Measurements from ENCODE around the gene STAT1.
A peak's percentile ranks its signal among the peaks of the same experiment; 100 is the strongest.

STAT1 gene

DNA sequence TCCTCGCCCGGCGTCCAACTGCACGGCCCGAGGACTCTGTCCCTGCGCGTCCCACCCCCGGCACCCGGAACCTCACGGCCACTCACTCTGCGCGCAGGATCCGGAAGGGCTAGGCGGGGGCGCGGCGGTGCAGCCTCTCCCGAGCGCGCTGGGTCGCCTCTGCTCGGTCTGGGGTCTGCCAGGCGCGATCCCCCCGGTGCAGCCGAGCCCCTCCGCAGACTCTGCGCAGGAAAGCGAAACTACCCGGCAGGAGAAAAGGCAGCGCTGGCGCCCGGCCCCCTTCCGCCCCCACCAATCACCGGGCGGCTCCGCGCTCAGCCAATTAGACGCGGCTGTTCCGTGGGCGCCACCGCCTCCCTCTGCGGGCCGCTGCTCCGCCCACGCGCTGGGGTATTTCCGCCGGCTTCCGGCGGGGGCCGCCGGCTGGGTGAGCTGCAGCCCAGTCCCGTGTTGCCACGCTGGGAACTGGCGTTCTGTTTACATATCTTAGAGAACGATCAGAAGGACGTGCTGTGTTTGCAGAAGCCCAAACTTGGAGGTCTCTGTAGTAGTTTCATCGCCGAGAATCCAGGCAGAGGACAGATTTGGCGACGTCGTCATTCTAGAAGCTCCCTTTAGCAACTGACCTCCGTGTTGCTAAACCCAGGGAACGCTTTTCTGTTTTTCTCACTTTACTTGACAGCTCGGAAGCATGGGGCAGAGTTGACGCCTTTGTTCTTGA lies at the start of gene STAT1:
STAT1 (minus strand) TSS at position 240 of the 721 bp plus-strand sequence. CDS start 4,168 bp downstream, outside the sequence.
- TF ChIP-seq, protein P1, sequence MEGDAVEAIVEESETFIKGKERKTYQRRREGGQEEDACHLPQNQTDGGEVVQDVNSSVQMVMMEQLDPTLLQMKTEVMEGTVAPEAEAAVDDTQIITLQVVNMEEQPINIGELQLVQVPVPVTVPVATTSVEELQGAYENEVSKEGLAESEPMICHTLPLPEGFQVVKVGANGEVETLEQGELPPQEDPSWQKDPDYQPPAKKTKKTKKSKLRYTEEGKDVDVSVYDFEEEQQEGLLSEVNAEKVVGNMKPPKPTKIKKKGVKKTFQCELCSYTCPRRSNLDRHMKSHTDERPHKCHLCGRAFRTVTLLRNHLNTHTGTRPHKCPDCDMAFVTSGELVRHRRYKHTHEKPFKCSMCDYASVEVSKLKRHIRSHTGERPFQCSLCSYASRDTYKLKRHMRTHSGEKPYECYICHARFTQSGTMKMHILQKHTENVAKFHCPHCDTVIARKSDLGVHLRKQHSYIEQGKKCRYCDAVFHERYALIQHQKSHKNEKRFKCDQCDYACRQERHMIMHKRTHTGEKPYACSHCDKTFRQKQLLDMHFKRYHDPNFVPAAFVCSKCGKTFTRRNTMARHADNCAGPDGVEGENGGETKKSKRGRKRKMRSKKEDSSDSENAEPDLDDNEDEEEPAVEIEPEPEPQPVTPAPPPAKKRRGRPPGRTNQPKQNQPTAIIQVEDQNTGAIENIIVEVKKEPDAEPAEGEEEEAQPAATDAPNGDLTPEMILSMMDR (conservative IDR thresholded peaks at IDR 0.05; ENCODE audit: low read depth, low read length) = no peak
- Histone ChIP-seq H3K4me1 (ENCODE audit: low read depth, poor library complexity, severe bottlenecking) (peaks cover 40% of the 10 kb centered on the region), H4K20me1 (ENCODE audit: insufficient read depth) (no peaks in the 10 kb centered on the region), H3K27ac (peak within 1 kb of the TSS; percentile 91), H3K9ac (peak within 1 kb of the TSS; percentile 75), H3K79me2 (ENCODE audit: insufficient read depth, low read depth) (peaks cover 30% of the 10 kb centered on the region), H2AFZ (ENCODE audit: low read depth) (peak within 1 kb of the TSS; percentile 85), H3K27me3 (ENCODE audit: insufficient read depth, low read depth) (no peaks in the 10 kb centered on the region), H3K4me3 (IDR thresholded peaks at IDR 0.05; ENCODE audit: insufficient read depth, low read depth, low read length) (peak within 1 kb of the TSS; percentile 81), H3K36me3 (ENCODE audit: insufficient read depth) (no peaks in the 10 kb centered on the region; the same call in none of the 2 replicates), H3K4me2 (peak within 1 kb of the TSS; percentile 98)

DNA sequence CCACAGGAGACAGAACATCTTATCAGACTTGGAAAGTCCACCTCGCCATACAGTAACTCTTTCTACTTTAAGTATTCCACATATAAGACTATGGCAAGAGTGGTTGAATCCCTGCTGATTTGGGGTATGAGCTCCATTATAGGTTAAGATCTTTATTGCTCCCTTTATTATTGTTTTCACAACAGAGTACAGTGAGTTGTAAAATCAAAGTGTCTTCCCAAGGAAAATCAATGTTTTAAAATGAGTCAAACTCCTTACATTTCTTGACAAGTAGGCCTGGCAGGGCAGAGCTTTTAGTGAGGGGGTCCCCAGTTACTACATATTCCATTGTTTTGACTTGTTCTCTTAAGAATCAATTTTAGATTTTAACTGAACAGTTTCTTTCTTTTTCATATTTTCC lies 49.6 kb upstream of the STAT1 start:
- no peak overlapping the region for H3K27ac ChIP-seq
- H3K27me3 ChIP-seq (ENCODE audit: insufficient read depth, low read depth) = no peaks in the 10 kb centered on the region
- H3K4me2 ChIP-seq = no peak overlapping the region
- no peaks in the 10 kb centered on the region for H4K20me1 ChIP-seq (ENCODE audit: insufficient read depth)
- no peaks in the 10 kb centered on the region for H3K79me2 ChIP-seq (ENCODE audit: insufficient read depth, low read depth)
- H3K4me3 ChIP-seq (IDR thresholded peaks at IDR 0.05; ENCODE audit: insufficient read depth, low read depth, low read length) = no peak overlapping the region
- TF ChIP-seq, protein P1 (conservative IDR thresholded peaks at IDR 0.05; ENCODE audit: low read depth, low read length) = no peak
- H3K4me1 ChIP-seq (ENCODE audit: low read depth, poor library complexity, severe bottlenecking) = no peaks in the 10 kb centered on the region
- no peak overlapping the region for H3K9ac ChIP-seq
- H2AFZ ChIP-seq (ENCODE audit: low read depth) = no peak overlapping the region
- H3K36me3 ChIP-seq (ENCODE audit: insufficient read depth) = no peaks in the 10 kb centered on the region

DNA sequence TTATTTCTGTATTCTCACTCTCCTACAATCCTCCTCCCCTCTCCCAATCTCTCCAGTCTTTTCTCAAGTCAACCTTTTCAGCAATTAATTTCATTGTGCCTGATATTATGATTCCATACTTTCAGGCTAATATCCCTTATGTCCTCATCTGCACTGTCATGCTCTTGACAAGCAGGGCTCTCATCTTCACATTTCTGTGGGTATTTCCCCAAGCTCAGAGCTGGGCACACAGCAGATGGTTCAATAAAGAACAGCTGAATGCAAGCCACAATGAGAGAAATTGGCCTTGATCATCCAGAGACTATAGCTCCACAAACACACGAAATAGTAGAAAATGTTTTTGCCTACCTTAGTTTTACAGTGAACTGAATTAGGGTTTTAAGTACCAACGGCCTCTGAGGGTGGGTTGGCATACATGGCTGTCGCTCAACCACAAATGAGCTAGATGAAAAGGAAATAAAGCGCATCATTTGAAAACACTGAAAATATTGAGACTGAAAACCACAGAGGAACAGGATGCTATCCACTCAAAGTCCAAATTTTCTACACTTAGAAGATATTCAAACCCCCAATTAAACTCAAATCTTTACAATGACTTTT lies 47.5 kb upstream of the STAT1 start:
- H3K4me1 ChIP-seq (ENCODE audit: low read depth, poor library complexity, severe bottlenecking) = no peaks in the 10 kb centered on the region
- H2AFZ ChIP-seq (ENCODE audit: low read depth) = no peak overlapping the region
- no peak overlapping the region for H3K9ac ChIP-seq
- H4K20me1 ChIP-seq (ENCODE audit: insufficient read depth) = no peaks in the 10 kb centered on the region
- H3K27ac ChIP-seq = no peak overlapping the region
- TF ChIP-seq, protein P1 (conservative IDR thresholded peaks at IDR 0.05; ENCODE audit: low read depth, low read length) = no peak
- no peak overlapping the region for H3K4me2 ChIP-seq
- no peaks in the 10 kb centered on the region for H3K36me3 ChIP-seq (ENCODE audit: insufficient read depth)
- no peaks in the 10 kb centered on the region for H3K27me3 ChIP-seq (ENCODE audit: insufficient read depth, low read depth)
- H3K4me3 ChIP-seq (IDR thresholded peaks at IDR 0.05; ENCODE audit: insufficient read depth, low read depth, low read length) = no peak overlapping the region
- H3K79me2 ChIP-seq (ENCODE audit: insufficient read depth, low read depth) = no peaks in the 10 kb centered on the region

DNA sequence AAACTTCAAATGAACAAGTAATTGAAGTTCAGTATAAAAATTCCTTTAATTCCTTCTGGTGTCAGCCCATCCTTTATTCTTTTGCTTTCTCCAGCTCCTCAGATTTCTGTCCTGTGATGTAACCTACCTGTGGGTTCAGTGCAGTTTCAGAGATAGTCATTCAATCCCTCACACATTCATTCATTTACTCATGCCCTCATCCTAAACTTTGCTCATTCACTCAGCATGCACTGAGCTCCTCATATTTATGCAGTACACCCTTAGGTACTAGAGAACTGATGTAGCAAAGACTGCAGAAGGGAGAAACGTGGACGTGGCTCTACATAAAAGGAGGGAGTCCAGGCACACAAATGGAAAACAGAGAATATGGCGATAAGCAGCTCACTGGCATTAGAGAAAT lies 45.3 kb upstream of the STAT1 start:
- H3K27ac ChIP-seq = no peak overlapping the region
- H3K9ac ChIP-seq = no peak overlapping the region
- H3K4me2 ChIP-seq = no peak overlapping the region
- no peaks in the 10 kb centered on the region for H4K20me1 ChIP-seq (ENCODE audit: insufficient read depth)
- H3K36me3 ChIP-seq (ENCODE audit: insufficient read depth) = no peaks in the 10 kb centered on the region
- H3K79me2 ChIP-seq (ENCODE audit: insufficient read depth, low read depth) = no peaks in the 10 kb centered on the region
- H3K4me3 ChIP-seq (IDR thresholded peaks at IDR 0.05; ENCODE audit: insufficient read depth, low read depth, low read length) = no peak overlapping the region
- TF ChIP-seq, protein P1 (conservative IDR thresholded peaks at IDR 0.05; ENCODE audit: low read depth, low read length) = no peak
- H3K27me3 ChIP-seq (ENCODE audit: insufficient read depth, low read depth) = no peaks in the 10 kb centered on the region
- H2AFZ ChIP-seq (ENCODE audit: low read depth) = no peak overlapping the region
- H3K4me1 ChIP-seq (ENCODE audit: low read depth, poor library complexity, severe bottlenecking) = no peaks in the 10 kb centered on the region
